ACHN (cell line): Measurements from ENCODE around the gene LAGE3.

Source experiments
- DNase-seq: peaks from one replicate; pipeline ENCODE4 v3.0.0-alpha.2; 2015
- in situ Hi-C: cut with HindIII; loops from 2 replicates; pipeline ENCODE4 v1.10.0; 2017; ENCODE audit warnings: low sequenced_read_pairs, low pct_ligation_motif_present, low pct_unique_long_range_greater_than_20kb

Gene LAGE3

DNA sequence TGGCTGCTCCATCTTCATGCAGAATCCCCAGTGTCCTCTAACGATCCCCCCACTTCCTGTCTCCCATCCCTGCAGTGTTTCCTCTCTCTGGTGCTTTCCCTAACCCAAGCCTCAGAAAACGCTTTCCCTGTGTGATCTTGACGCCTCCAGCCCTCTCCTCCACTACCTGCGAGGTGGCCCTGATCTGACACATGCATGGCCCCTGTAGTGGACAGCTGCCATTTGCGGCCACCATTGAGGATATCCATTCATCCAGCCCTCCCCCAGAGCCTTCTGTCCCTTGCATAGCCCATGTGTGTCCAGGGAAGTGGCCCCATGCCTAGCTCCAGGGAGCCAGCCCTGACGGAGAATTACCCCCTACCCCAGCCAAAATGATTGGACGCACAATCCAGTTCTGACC lies 4.2 kb upstream of the LAGE3 start:
- no peak for DNase-seq
- in situ Hi-C loops = no loop called here

- in situ Hi-C loops = no loop called here
- no peak for DNase-seq
Observed at GRCh38 chrX:154482786-154483185, 3.7 kb upstream of the LAGE3 start.

DNA sequence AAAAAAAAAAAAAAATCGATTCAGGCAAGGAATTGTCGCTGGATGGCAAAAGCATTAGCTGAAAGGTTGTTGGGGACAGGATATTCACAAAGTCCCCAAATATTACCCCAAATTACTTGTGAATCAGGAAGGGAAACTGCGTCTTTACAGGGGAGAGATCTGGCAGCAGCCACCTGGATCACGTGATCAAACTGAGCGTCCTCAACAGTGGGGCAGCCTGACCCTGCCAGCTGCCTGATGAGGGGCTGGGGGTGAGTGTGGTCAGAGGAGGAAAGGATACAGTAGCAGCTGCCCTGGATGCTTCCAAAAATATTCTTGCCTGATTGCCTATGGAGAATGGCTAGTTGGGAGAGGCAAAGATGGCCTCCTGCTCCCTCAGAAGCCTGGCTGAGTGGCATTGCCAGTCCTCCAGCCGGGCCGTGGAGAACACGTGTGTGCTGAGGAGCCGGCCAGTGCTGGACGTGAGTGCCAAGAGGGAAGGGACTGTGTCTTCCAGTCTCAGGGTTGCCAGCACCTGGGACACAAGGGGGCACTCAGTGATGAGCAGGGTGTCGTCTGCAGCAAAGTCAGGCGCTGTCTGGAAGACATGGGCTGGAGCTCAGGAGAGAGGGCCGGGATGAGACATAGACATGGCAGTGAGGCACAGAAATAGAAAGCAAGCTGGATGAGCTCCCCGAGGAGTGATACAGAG lies 3.0 kb upstream of the LAGE3 start:
- in situ Hi-C loops = no loop called here

GRCh38 chrX:154481195-154481594 lies 2.1 kb upstream of the LAGE3 start:
- DNase-seq = no peak
- in situ Hi-C loops = no loop called here

More for the DNA sequence above, 3.0 kb upstream of the LAGE3 start:
- no peak for DNase-seq

DNA sequence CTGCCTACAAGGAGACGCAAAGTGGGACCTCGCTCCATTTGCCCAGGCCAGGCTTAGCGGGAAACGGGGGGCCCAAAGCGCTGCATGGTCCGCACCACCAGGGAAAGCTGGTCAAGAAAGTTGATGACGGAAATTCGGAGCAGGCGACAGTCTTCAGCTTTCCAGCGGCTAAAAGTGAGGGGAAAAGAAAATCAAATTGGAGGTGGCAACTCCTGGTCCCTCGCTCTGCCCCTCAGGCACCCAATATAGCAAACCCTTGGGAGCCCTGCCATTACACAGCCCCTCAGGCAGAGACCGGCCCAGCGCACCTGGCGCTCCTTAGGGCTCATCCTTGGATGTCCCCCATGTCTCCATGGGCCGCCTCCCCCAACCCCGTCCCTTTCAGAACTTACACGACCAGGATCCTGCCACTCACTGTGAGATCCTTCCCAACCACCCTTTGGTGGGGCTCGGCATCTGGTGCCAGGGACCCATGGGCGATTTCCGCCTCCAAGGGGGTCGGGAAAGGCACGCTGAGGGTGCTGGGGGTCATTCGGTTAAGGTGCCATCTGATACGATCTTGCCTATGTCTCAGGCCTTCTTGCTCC lies 1.1 kb downstream of the LAGE3 start:
- in situ Hi-C loops = no loop called here
- DNase-seq = no peak

DNA sequence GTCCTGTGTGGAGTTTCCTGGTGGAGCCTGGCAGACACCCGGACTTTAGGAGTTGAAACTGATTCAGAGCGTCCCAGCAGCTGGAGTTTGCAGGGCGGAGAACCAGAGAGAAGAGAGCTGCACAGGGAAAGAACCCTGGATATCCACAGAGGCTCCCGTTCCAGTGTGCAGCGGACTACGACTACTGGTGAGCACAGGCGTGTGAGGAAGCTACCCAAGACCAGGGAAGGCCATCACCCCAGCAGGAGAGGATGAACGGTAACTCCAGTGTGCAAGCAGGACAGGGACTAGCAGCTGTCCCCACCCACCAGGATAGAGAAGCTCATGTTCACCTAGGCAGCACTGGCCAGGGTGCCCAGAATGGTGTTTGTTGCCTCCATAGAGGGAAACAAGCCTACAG lies 2.3 kb downstream of the LAGE3 start:
- in situ Hi-C loops = no loop called here
- DNase-seq = no peak

GRCh38 chrX:154473683-154474082 lies 5.4 kb downstream of the LAGE3 start:
- in situ Hi-C loops = no loop called here

GRCh38 chrX:154472685-154473632 lies 6.1 kb downstream of the LAGE3 start:
- in situ Hi-C loops = no loop called here
- no peak for DNase-seq

More at GRCh38 chrX:154473683-154474082, 5.4 kb downstream of the LAGE3 start:
- no peak for DNase-seq

DNA sequence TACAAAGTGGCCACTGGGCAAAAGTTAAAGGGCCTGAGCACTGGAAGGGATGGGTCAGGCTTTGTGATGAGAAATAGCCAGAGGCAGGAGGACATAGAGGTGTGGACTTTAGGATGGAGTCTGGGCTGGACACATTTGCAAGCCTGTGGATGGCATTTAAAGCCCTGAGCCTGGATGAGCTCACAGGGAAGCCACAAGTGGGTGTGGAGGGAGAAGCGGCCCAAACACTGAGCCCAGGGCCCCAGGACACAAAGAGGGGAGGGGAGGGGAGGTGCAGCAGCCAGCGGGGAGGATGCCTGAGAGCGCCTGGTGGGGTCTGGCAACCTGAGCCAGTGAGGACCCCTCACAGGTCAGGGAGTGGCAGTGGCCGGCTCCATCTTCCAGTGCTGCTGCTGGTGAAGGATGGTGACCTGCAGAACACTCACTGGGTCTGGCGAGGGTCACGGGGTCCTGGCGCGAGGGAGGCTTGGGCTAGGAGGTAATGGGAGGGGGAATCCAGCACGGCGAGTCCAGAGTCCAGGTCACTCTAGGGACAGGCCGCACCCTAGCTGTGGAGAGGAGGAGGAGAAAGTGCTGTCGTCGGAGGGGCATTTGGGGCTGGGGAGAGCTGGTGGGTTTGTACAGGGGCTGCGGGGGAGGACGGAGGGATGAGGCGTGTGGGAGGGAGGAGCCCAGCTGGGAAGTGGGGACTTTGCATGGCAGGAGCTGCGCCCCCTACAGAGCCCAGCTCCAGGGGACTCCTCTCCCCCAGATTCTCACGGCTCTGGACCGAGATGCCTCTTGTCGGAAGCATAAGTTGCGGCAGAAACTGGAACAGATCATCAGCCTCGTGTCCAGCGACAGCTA lies 7.0 kb downstream of the LAGE3 start:
- DNase-seq = no peak
- in situ Hi-C loops = no loop called here

- in situ Hi-C loops = no loop called here
- no peak for DNase-seq
Observed at GRCh38 chrX:154470914-154471568, 8.0 kb downstream of the LAGE3 start.

GRCh38 chrX:154470434-154470833 lies 8.6 kb downstream of the LAGE3 start:
- in situ Hi-C loops = no loop called here
- DNase-seq = no peak

DNA sequence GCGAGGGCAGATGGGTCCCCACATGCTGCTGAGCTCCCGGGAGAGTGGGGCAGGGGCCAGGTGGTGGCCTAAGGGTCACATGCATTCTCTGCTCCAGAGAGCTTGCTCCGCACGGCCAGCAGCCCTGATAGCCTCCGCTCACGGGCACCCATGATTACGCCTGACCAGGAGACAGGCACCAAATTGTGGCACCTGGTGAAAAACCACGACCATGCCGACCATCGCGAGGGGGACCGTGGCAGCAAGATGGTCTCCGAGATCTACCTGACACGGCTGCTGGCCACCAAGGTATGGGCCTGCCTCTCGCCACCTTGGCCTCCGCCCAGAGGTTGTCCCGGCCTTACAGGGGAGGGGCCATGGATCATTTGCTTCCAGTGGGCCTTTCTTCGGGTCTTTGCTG lies 9.2 kb downstream of the LAGE3 start:
- in situ Hi-C loops = no loop called here
- DNase-seq = no peak

- in situ Hi-C loops = no loop called here
- DNase-seq = no peak
Observed at GRCh38 chrX:154469114-154469513, 10.0 kb downstream of the LAGE3 start.

- in situ Hi-C loops = no loop called here
Observed at GRCh38 chrX:154468217-154468616, 10.9 kb downstream of the LAGE3 start.

DNA sequence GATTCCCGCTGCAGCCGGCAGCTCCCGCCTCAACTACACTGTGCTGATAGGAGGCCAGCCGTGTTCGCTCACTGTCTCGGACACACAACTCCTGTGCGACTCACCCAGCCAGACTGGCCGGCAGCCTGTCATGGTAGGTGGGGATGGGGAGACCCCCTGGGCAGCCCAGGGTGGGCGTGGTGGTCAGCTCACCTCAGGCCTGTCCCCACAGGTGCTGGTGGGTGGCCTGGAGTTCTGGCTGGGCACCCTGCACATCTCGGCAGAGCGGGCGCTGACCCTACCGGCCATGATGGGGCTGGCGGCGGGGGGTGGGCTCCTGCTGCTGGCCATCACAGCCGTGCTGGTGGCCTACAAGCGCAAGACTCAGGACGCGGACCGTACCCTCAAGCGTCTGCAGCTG lies 11.5 kb downstream of the LAGE3 start:
- in situ Hi-C loops = no loop called here
- DNase-seq = no peak

More at GRCh38 chrX:154468217-154468616, 10.9 kb downstream of the LAGE3 start:
- no peak for DNase-seq

DNA sequence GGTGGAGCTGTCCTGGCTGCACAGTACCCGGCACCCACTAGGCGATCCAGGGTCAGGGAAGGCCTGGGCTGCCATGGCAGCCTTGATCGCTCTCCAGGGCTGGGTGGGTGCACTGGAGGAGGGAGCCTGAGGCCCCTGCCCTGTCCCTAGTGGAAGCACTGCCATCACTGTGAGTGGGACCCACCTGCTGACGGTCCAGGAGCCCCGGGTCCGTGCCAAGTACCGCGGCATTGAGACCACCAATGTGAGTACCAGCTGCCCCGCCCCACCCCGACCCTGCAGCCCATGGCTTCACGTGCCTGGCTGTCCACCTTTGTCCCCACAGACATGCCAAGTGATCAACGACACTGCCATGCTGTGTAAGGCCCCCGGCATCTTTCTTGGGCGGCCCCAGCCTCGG lies 12.2 kb downstream of the LAGE3 start:
- no peak for DNase-seq
- in situ Hi-C loops = no loop called here

GRCh38 chrX:154466036-154466435 lies 13.0 kb downstream of the LAGE3 start:
- in situ Hi-C loops = no loop called here
- DNase-seq = no peak

- in situ Hi-C loops = no loop called here
- no peak for DNase-seq
Observed at GRCh38 chrX:154465601-154466000, 13.5 kb downstream of the LAGE3 start.
